ENCODE measurements around the gene MCC.
A peak's percentile ranks its signal among the peaks of the same experiment; 100 is the strongest.
"Not testable (repeated sequence)": the region's sequence is repeated elsewhere in the genome, so short reads cannot be mapped to it uniquely, and the experiment has no call there.

Gene MCC

GRCh38 chr5:113083481-113083880 lies 404.8 kb downstream of the MCC start:
- no peaks in the 10 kb centered on the region for H3K27me3 ChIP-seq (ENCODE audit: insufficient read depth, low read length, poor library complexity)
- no peak for DNase-seq
- H2BK5ac ChIP-seq (ENCODE audit: low read length) = no peak overlapping the region
- no peak overlapping the region for H2AK5ac ChIP-seq (ENCODE audit: low read length)
- H4K5ac ChIP-seq (ENCODE audit: low read length) = no peak overlapping the region
- H2BK15ac ChIP-seq (replicated peaks; ENCODE audit: low read depth) = no peak overlapping the region
- H3K4ac ChIP-seq (ENCODE audit: low read depth, low read length) = no peak overlapping the region
- H3K27ac ChIP-seq (ENCODE audit: low read depth, low read length) = no peak overlapping the region
- H3K36me3 ChIP-seq (ENCODE audit: control insufficient read depth, insufficient read depth, low read length) = peaks cover 9% of the 10 kb centered on the region
- H3K18ac ChIP-seq (ENCODE audit: low read length) = no peak overlapping the region
- no peak overlapping the region for H4K8ac ChIP-seq (ENCODE audit: low read depth, low read length)
- no peak overlapping the region for H3K4me3 ChIP-seq (ENCODE audit: low read length)
- peaks cover 3% of the 10 kb centered on the region for H3K79me1 ChIP-seq (ENCODE audit: low read length)
- H3K9ac ChIP-seq (ENCODE audit: low read length) = no peak overlapping the region
- H3K56ac ChIP-seq (ENCODE audit: low read length) = no peak overlapping the region
- H2BK120ac ChIP-seq (ENCODE audit: low read depth, low read length) = no peak overlapping the region
- H3K4me1 ChIP-seq (ENCODE audit: control insufficient read depth, low read depth, low read length) = peaks cover 1% of the 10 kb centered on the region
- H3K79me2 ChIP-seq (ENCODE audit: control insufficient read depth, insufficient read depth, low read length) = no peaks in the 10 kb centered on the region
- no peak overlapping the region for H3K4me2 ChIP-seq (ENCODE audit: low read length)
- no peak overlapping the region for H3K23ac ChIP-seq (ENCODE audit: low read length)

DNA sequence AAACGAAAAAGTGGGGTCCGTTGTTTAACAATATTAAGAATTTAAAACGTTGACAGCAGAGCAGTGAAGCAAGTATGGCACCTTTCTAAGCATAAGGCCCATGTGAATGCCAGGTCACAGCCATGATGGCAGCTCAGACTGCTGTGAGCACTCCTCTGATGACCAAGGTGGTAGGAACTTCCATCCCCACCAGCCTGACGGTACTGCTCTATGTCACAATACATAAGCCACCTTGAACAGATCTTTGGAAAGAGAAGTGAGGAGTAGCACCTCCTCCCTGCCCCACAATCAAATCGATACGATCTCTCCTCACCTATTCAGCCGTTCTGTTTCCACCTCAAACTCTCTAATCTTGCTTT lies 405.7 kb downstream of the MCC start:
- Histone ChIP-seq H3K4me2 (ENCODE audit: low read length) (no peak overlapping the region), H4K8ac (ENCODE audit: low read depth, low read length) (no peak overlapping the region), H3K36me3 (ENCODE audit: control insufficient read depth, insufficient read depth, low read length) (peaks cover 9% of the 10 kb centered on the region), H3K4me1 (ENCODE audit: control insufficient read depth, low read depth, low read length) (no peaks in the 10 kb centered on the region), H3K27me3 (ENCODE audit: insufficient read depth, low read length, poor library complexity) (no peaks in the 10 kb centered on the region), H3K23ac (ENCODE audit: low read length) (no peak overlapping the region), H2BK120ac (ENCODE audit: low read depth, low read length) (no peak overlapping the region), H3K9ac (ENCODE audit: low read length) (no peak overlapping the region), H3K79me1 (ENCODE audit: low read length) (peaks cover 3% of the 10 kb centered on the region), H4K5ac (ENCODE audit: low read length) (no peak overlapping the region), H3K18ac (ENCODE audit: low read length) (no peak overlapping the region), H3K27ac (ENCODE audit: low read depth, low read length) (no peak overlapping the region), H2BK5ac (ENCODE audit: low read length) (no peak overlapping the region), H3K56ac (ENCODE audit: low read length) (no peak overlapping the region), H2BK15ac (replicated peaks; ENCODE audit: low read depth) (no peak overlapping the region), H3K4me3 (ENCODE audit: low read length) (no peak overlapping the region), H2AK5ac (ENCODE audit: low read length) (no peak overlapping the region), H3K4ac (ENCODE audit: low read depth, low read length) (no peak overlapping the region), H3K79me2 (ENCODE audit: control insufficient read depth, insufficient read depth, low read length) (no peaks in the 10 kb centered on the region)
- no peak for DNase-seq
- WGBS (ENCODE audit: extremely low coverage, insufficient coverage, low lambda C conversion rate) = no CpG with 5 or more reads among the region's 7 CpGs

DNA sequence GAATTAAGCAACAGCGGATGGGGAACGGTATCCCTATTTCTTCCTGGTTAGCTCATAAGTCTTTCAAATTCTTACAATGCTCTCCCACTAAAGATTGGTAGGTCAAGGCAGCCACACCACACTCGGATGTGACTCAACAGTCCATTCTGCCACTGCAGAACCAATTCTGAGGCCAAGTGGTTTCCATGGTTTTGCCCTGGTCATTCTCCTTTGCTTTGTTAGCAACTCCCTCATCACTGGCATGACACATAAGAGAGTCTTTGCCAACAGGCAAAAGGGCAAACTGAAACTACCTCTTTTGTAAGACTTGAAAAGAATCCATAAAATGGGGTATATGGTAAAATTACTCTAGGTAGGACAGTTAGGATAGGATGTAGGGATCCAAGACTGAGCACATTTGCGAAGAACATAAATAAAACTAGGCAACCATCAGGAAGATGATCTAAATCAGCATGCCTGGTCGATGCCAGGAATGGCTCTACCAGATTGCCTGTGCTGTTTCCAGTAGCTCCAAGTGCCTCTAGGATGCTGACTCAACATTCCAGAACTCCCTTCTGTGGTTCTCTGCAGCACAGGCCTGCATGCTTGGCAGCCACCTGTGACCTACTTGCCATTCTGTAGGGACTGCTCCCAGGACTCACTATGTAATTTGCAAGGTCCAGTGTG lies 406.2 kb downstream of the MCC start:
- no peaks in the 10 kb centered on the region for H3K79me2 ChIP-seq (ENCODE audit: control insufficient read depth, insufficient read depth, low read length)
- no peak overlapping the region for H2BK5ac ChIP-seq (ENCODE audit: low read length)
- H4K8ac ChIP-seq (ENCODE audit: low read depth, low read length) = no peak overlapping the region
- no peak overlapping the region for H3K9ac ChIP-seq (ENCODE audit: low read length)
- H3K27ac ChIP-seq (ENCODE audit: low read depth, low read length) = no peak overlapping the region
- H2BK15ac ChIP-seq (replicated peaks; ENCODE audit: low read depth) = no peak overlapping the region
- no peak overlapping the region for H2BK120ac ChIP-seq (ENCODE audit: low read depth, low read length)
- H2AK5ac ChIP-seq (ENCODE audit: low read length) = no peak overlapping the region
- H4K5ac ChIP-seq (ENCODE audit: low read length) = no peak overlapping the region
- H3K4me3 ChIP-seq (ENCODE audit: low read length) = no peak overlapping the region
- H3K27me3 ChIP-seq (ENCODE audit: insufficient read depth, low read length, poor library complexity) = no peaks in the 10 kb centered on the region
- no peak overlapping the region for H3K18ac ChIP-seq (ENCODE audit: low read length)
- no peak overlapping the region for H3K56ac ChIP-seq (ENCODE audit: low read length)
- peaks cover 9% of the 10 kb centered on the region for H3K36me3 ChIP-seq (ENCODE audit: control insufficient read depth, insufficient read depth, low read length)
- no peaks in the 10 kb centered on the region for H3K4me1 ChIP-seq (ENCODE audit: control insufficient read depth, low read depth, low read length)
- H3K79me1 ChIP-seq (ENCODE audit: low read length) = peaks cover 1% of the 10 kb centered on the region
- no peak overlapping the region for H3K4ac ChIP-seq (ENCODE audit: low read depth, low read length)
- no peak overlapping the region for H3K23ac ChIP-seq (ENCODE audit: low read length)
- no peak for DNase-seq
- H3K4me2 ChIP-seq (ENCODE audit: low read length) = no peak overlapping the region
- WGBS (ENCODE audit: extremely low coverage, insufficient coverage, low lambda C conversion rate) = no CpG with 5 or more reads among the region's 5 CpGs

DNA sequence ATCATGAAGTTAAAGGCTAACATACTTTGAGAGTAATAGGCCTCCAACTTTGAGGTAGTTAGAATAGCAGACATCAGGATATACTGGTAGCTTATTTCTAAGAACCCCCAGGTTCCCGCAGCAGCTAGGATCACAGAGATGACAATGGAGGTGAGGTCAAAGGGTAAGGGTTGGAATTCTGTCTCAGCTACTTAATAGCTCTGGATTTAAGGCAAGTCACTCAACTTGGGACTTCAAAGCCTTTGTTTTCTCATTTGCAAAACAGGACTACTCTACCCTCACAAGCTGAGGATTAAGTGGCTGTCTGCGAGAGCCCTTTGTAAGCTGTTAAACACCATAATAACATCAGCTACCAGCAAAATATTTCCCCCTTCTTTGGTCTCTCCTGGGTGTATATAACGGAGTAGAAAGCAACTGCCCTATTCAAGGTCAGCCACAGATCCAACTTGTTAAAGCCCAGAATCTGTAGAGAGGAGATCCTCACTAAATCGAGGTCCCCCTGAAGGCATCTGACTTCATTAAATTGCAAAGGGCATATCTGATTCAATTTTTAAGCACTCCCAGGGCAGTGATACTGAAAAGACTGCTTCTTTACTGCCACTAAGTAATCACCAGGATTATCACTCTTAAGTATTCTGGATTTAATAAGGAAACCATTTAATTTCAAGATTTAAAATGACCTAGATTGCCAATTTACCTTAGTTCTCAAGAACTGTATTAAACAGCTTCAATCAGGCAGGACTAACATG lies 407.0 kb downstream of the MCC start:
- WGBS (ENCODE audit: extremely low coverage, insufficient coverage, low lambda C conversion rate) = no CpG with 5 or more reads among the region's 4 CpGs
- no peak overlapping the region for H3K23ac ChIP-seq (ENCODE audit: low read length)
- peak; percentile 62 for DNase-seq

DNA sequence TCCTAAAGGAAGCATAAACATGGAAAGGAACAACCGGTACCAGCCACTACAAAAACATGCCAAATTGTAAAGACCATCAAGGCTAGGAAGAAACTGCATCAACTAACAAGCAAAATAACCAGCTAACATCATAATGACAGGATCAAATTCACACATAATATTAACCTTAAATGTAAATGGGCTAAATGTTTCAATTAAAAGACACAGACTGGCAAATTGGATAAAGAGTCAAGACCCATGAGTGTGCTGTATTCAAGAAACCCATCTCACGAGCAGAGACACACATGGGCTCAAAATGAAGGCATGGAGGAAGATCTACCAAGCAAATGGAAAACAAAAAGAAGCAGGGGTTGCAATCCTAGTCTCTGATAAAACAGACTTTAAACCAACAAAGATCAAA lies 411.6 kb downstream of the MCC start:
- no CpG with 5 or more reads among the region's 2 CpGs for WGBS (ENCODE audit: extremely low coverage, insufficient coverage, low lambda C conversion rate)
- H3K56ac ChIP-seq (ENCODE audit: low read length); H3K79me1 ChIP-seq (ENCODE audit: low read length); H2BK120ac ChIP-seq (ENCODE audit: low read depth, low read length); H3K23ac ChIP-seq (ENCODE audit: low read length); H3K4me3 ChIP-seq (ENCODE audit: low read length); H3K9ac ChIP-seq (ENCODE audit: low read length); H3K4ac ChIP-seq (ENCODE audit: low read depth, low read length); H3K27me3 ChIP-seq (ENCODE audit: insufficient read depth, low read length, poor library complexity); H2BK5ac ChIP-seq (ENCODE audit: low read length); H4K8ac ChIP-seq (ENCODE audit: low read depth, low read length); H2AK5ac ChIP-seq (ENCODE audit: low read length); H3K79me2 ChIP-seq (ENCODE audit: control insufficient read depth, insufficient read depth, low read length); H3K4me2 ChIP-seq (ENCODE audit: low read length); DNase-seq; H3K36me3 ChIP-seq (ENCODE audit: control insufficient read depth, insufficient read depth, low read length); H3K18ac ChIP-seq (ENCODE audit: low read length); H2BK15ac ChIP-seq (replicated peaks; ENCODE audit: low read depth); H3K27ac ChIP-seq (ENCODE audit: low read depth, low read length); H3K4me1 ChIP-seq (ENCODE audit: control insufficient read depth, low read depth, low read length); H4K5ac ChIP-seq (ENCODE audit: low read length): not testable (repeated sequence)

More for the DNA sequence above, 407.0 kb downstream of the MCC start:
- H2BK5ac ChIP-seq (ENCODE audit: low read length) = no peak overlapping the region
- H4K8ac ChIP-seq (ENCODE audit: low read depth, low read length) = no peak overlapping the region
- no peak overlapping the region for H3K4me2 ChIP-seq (ENCODE audit: low read length)
- H3K79me2 ChIP-seq (ENCODE audit: control insufficient read depth, insufficient read depth, low read length) = no peaks in the 10 kb centered on the region
- H2AK5ac ChIP-seq (ENCODE audit: low read length) = no peak overlapping the region
- no peak overlapping the region for H4K5ac ChIP-seq (ENCODE audit: low read length)
- peaks cover 1% of the 10 kb centered on the region for H3K79me1 ChIP-seq (ENCODE audit: low read length)
- H2BK120ac ChIP-seq (ENCODE audit: low read depth, low read length) = no peak overlapping the region
- no peaks in the 10 kb centered on the region for H3K27me3 ChIP-seq (ENCODE audit: insufficient read depth, low read length, poor library complexity)
- H3K4me1 ChIP-seq (ENCODE audit: control insufficient read depth, low read depth, low read length) = no peaks in the 10 kb centered on the region
- H3K9ac ChIP-seq (ENCODE audit: low read length) = no peak overlapping the region
- peaks cover 9% of the 10 kb centered on the region for H3K36me3 ChIP-seq (ENCODE audit: control insufficient read depth, insufficient read depth, low read length)
- no peak overlapping the region for H3K27ac ChIP-seq (ENCODE audit: low read depth, low read length)
- H3K56ac ChIP-seq (ENCODE audit: low read length) = no peak overlapping the region
- H2BK15ac ChIP-seq (replicated peaks; ENCODE audit: low read depth) = no peak overlapping the region
- H3K4ac ChIP-seq (ENCODE audit: low read depth, low read length) = no peak overlapping the region
- no peak overlapping the region for H3K4me3 ChIP-seq (ENCODE audit: low read length)
- no peak overlapping the region for H3K18ac ChIP-seq (ENCODE audit: low read length)

GRCh38 chr5:113075019-113075418 lies 413.2 kb downstream of the MCC start:
- WGBS (ENCODE audit: extremely low coverage, insufficient coverage, low lambda C conversion rate) = no CpG with 5 or more reads among the region's 21 CpGs

More at GRCh38 chr5:113075019-113075418, 413.2 kb downstream of the MCC start:
- Histone ChIP-seq H4K8ac (ENCODE audit: low read depth, low read length) (no peak overlapping the region), H3K79me2 (ENCODE audit: control insufficient read depth, insufficient read depth, low read length) (no peaks in the 10 kb centered on the region), H3K4me1 (ENCODE audit: control insufficient read depth, low read depth, low read length) (no peaks in the 10 kb centered on the region), H3K4me3 (ENCODE audit: low read length) (no peak overlapping the region), H3K4ac (ENCODE audit: low read depth, low read length) (no peak overlapping the region), H3K27me3 (ENCODE audit: insufficient read depth, low read length, poor library complexity) (no peaks in the 10 kb centered on the region), H3K23ac (ENCODE audit: low read length) (no peak overlapping the region), H3K9ac (ENCODE audit: low read length) (no peak overlapping the region), H3K18ac (ENCODE audit: low read length) (no peak overlapping the region), H3K4me2 (ENCODE audit: low read length) (no peak overlapping the region), H2BK5ac (ENCODE audit: low read length) (no peak overlapping the region), H3K56ac (ENCODE audit: low read length) (no peak overlapping the region), H3K27ac (ENCODE audit: low read depth, low read length) (no peak overlapping the region), H4K5ac (ENCODE audit: low read length) (no peak overlapping the region), H3K79me1 (ENCODE audit: low read length) (peaks cover 1% of the 10 kb centered on the region), H2BK15ac (replicated peaks; ENCODE audit: low read depth) (no peak overlapping the region), H3K36me3 (ENCODE audit: control insufficient read depth, insufficient read depth, low read length) (peaks cover 4% of the 10 kb centered on the region), H2AK5ac (ENCODE audit: low read length) (no peak overlapping the region), H2BK120ac (ENCODE audit: low read depth, low read length) (no peak overlapping the region)
- no peak for DNase-seq

Measured in mesendoderm (in vitro differentiated cells).